Measurements from ENCODE around the gene CNR2.

The CNR2 gene

GRCh38 chr1:23882746-23883145 is 30.4 kb downstream of the CNR2 start:
- TF ChIP-seq CTCF (IDR thresholded peaks at IDR 0.05; ENCODE audit: borderline replicate concordance, extremely low read depth, low read length, poor library complexity, severe bottlenecking) = no peak
- TF ChIP-seq EZH2 (IDR thresholded peaks at IDR 0.05; ENCODE audit: borderline replicate concordance, low read depth, low read length, severe bottlenecking) = no peak
- Histone ChIP-seq H3K4me2 (ENCODE audit: insufficient read depth, low read length) (no peak overlapping the region), H3K9ac (ENCODE audit: low read depth, low read length) (no peak overlapping the region), H3K4me3 (ENCODE audit: low read depth in 1 of 2, low read length in 2 of 2) (no peak overlapping the region), H3K9me3 (ENCODE audit: insufficient read depth, low read length, severe bottlenecking) (peaks cover 20% of the 10 kb centered on the region), H4K20me1 (ENCODE audit: insufficient read depth, low read length) (no peaks in the 10 kb centered on the region), H3K79me2 (ENCODE audit: insufficient read depth, low read length) (no peaks in the 10 kb centered on the region), H3K27me3 (ENCODE audit: insufficient read depth, low read length, poor library complexity) (no peaks in the 10 kb centered on the region), H3K27ac (ENCODE audit: low read length) (no peak overlapping the region), H3K4me1 (ENCODE audit: insufficient read depth, low read length) (no peaks in the 10 kb centered on the region), H2AFZ (ENCODE audit: low read depth, low read length) (no peak overlapping the region), H3K36me3 (ENCODE audit: insufficient read depth, low read length) (no peaks in the 10 kb centered on the region)
- DNase-seq = no peak
- no peak for ATAC-seq (ENCODE audit: insufficient read depth, low read depth)

- no peak overlapping the region for H3K4me2 ChIP-seq (ENCODE audit: insufficient read depth, low read length)
- no peaks in the 10 kb centered on the region for H3K27me3 ChIP-seq (ENCODE audit: insufficient read depth, low read length, poor library complexity)
- H3K36me3 ChIP-seq (ENCODE audit: insufficient read depth, low read length) = no peaks in the 10 kb centered on the region
- no peak overlapping the region for H3K9ac ChIP-seq (ENCODE audit: low read depth, low read length)
- no peak overlapping the region for H2AFZ ChIP-seq (ENCODE audit: low read depth, low read length)
- no peaks in the 10 kb centered on the region for H3K79me2 ChIP-seq (ENCODE audit: insufficient read depth, low read length)
- no peaks in the 10 kb centered on the region for H3K4me1 ChIP-seq (ENCODE audit: insufficient read depth, low read length)
- ATAC-seq (ENCODE audit: insufficient read depth, low read depth) (no peak), DNase-seq (no peak)
- TF ChIP-seq CTCF (IDR thresholded peaks at IDR 0.05; ENCODE audit: borderline replicate concordance, extremely low read depth, low read length, poor library complexity, severe bottlenecking) = no peak
- no peak for TF ChIP-seq EZH2 (IDR thresholded peaks at IDR 0.05; ENCODE audit: borderline replicate concordance, low read depth, low read length, severe bottlenecking)
- peaks cover 22% of the 10 kb centered on the region for H3K9me3 ChIP-seq (ENCODE audit: insufficient read depth, low read length, severe bottlenecking)
- H3K4me3 ChIP-seq (ENCODE audit: low read depth in 1 of 2, low read length in 2 of 2) = no peak overlapping the region
- H3K27ac ChIP-seq (ENCODE audit: low read length) = no peak overlapping the region
- no peaks in the 10 kb centered on the region for H4K20me1 ChIP-seq (ENCODE audit: insufficient read depth, low read length)
Measured at GRCh38 chr1:23879809-23880208, 33.4 kb downstream of the CNR2 start.

GRCh38 chr1:23878668-23879067 is 34.5 kb downstream of the CNR2 start:
- Histone ChIP-seq H3K9ac (ENCODE audit: low read depth, low read length) (no peak overlapping the region), H3K36me3 (ENCODE audit: insufficient read depth, low read length) (no peaks in the 10 kb centered on the region), H3K4me3 (ENCODE audit: low read depth in 1 of 2, low read length in 2 of 2) (no peak overlapping the region), H3K9me3 (ENCODE audit: insufficient read depth, low read length, severe bottlenecking) (peaks cover 22% of the 10 kb centered on the region), H4K20me1 (ENCODE audit: insufficient read depth, low read length) (no peaks in the 10 kb centered on the region), H3K79me2 (ENCODE audit: insufficient read depth, low read length) (no peaks in the 10 kb centered on the region), H3K27me3 (ENCODE audit: insufficient read depth, low read length, poor library complexity) (no peaks in the 10 kb centered on the region), H3K27ac (ENCODE audit: low read length) (no peak overlapping the region), H3K4me1 (ENCODE audit: insufficient read depth, low read length) (no peaks in the 10 kb centered on the region), H2AFZ (ENCODE audit: low read depth, low read length) (no peak overlapping the region), H3K4me2 (ENCODE audit: insufficient read depth, low read length) (no peak overlapping the region)
- ATAC-seq (ENCODE audit: insufficient read depth, low read depth) (no peak), DNase-seq (no peak)
- TF ChIP-seq EZH2 (IDR thresholded peaks at IDR 0.05; ENCODE audit: borderline replicate concordance, low read depth, low read length, severe bottlenecking) (no peak), CTCF (IDR thresholded peaks at IDR 0.05; ENCODE audit: borderline replicate concordance, extremely low read depth, low read length, poor library complexity, severe bottlenecking) (no peak)

GRCh38 chr1:23875382-23875781 is 37.8 kb downstream of the CNR2 start:
- Histone ChIP-seq H3K27me3 (ENCODE audit: insufficient read depth, low read length, poor library complexity) (no peaks in the 10 kb centered on the region), H3K9me3 (ENCODE audit: insufficient read depth, low read length, severe bottlenecking) (peaks cover 22% of the 10 kb centered on the region), H3K79me2 (ENCODE audit: insufficient read depth, low read length) (no peaks in the 10 kb centered on the region), H3K4me2 (ENCODE audit: insufficient read depth, low read length) (no peak overlapping the region), H3K4me1 (ENCODE audit: insufficient read depth, low read length) (no peaks in the 10 kb centered on the region), H2AFZ (ENCODE audit: low read depth, low read length) (no peak overlapping the region), H3K27ac (ENCODE audit: low read length) (no peak overlapping the region), H3K36me3 (ENCODE audit: insufficient read depth, low read length) (no peaks in the 10 kb centered on the region), H4K20me1 (ENCODE audit: insufficient read depth, low read length) (no peaks in the 10 kb centered on the region), H3K9ac (ENCODE audit: low read depth, low read length) (no peak overlapping the region), H3K4me3 (ENCODE audit: low read depth in 1 of 2, low read length in 2 of 2) (no peak overlapping the region)
- ATAC-seq (ENCODE audit: insufficient read depth, low read depth) = no peak
- DNase-seq = no peak
- TF ChIP-seq CTCF (IDR thresholded peaks at IDR 0.05; ENCODE audit: borderline replicate concordance, extremely low read depth, low read length, poor library complexity, severe bottlenecking) (no peak), EZH2 (IDR thresholded peaks at IDR 0.05; ENCODE audit: borderline replicate concordance, low read depth, low read length, severe bottlenecking) (no peak)
